GM18519 (cell line): ENCODE measurements around the gene CRYM.
"Not testable (repeated sequence)": the region's sequence is repeated elsewhere in the genome, so short reads cannot be mapped to it uniquely, and the experiment has no call there.

Experiments
- ATAC-seq: cut with Tn5 transposase; IDR thresholded peaks from one replicate; pipeline ENCODE4 v1.9.1; 2021; ENCODE audit warnings: mild to moderate bottlenecking, moderate library complexity; ENCODE audit not compliant: unreplicated experiment, low FRiP score

Gene CRYM

GRCh38 chr16:21281698-21282389, 3.8 kb upstream of the CRYM start:
- no peak for ATAC-seq

- ATAC-seq: no peak
These were observed 1.4 kb upstream of the CRYM start for GRCh38 chr16:21279501-21279900.

- ATAC-seq: no peak
These were observed 804 bp downstream of the CRYM start for GRCh38 chr16:21277045-21277926.

- no peak for ATAC-seq
These were observed 2.0 kb downstream of the CRYM start for GRCh38 chr16:21276090-21276489.

- no peak for ATAC-seq
These were observed 2.6 kb downstream of the CRYM start for GRCh38 chr16:21275529-21275928.

- no peak for ATAC-seq
These were observed 3.8 kb downstream of the CRYM start for GRCh38 chr16:21274172-21274726.

- ATAC-seq: not testable (repeated sequence)
These were observed 5.3 kb downstream of the CRYM start for GRCh38 chr16:21272763-21273162.

GRCh38 chr16:21272253-21272652, 5.8 kb downstream of the CRYM start:
- ATAC-seq: no peak

GRCh38 chr16:21268236-21268635, 9.9 kb downstream of the CRYM start:
- no peak for ATAC-seq

GRCh38 chr16:21267298-21267697, 10.8 kb downstream of the CRYM start:
- ATAC-seq: no peak

GRCh38 chr16:21265104-21265837, 12.8 kb downstream of the CRYM start:
- no peak for ATAC-seq

- no peak for ATAC-seq
These were observed 13.5 kb downstream of the CRYM start for GRCh38 chr16:21264571-21265036.

- ATAC-seq: peak; percentile 51
These were observed 14.2 kb downstream of the CRYM start for GRCh38 chr16:21263640-21264570.

- ATAC-seq: no peak
These were observed 15.1 kb downstream of the CRYM start for GRCh38 chr16:21262779-21263639.

GRCh38 chr16:21260870-21261791, 17.0 kb downstream of the CRYM start:
- no peak for ATAC-seq

- ATAC-seq: no peak
These were observed 20.8 kb downstream of the CRYM start for GRCh38 chr16:21257284-21257683.

GRCh38 chr16:21256636-21257035, 21.5 kb downstream of the CRYM start:
- no peak for ATAC-seq

- no peak for ATAC-seq
These were observed 24.6 kb downstream of the CRYM start for GRCh38 chr16:21253470-21253869.
